H4 (cell line): ENCODE measurements around the gene MTOR. TPM values are rescaled to one million over a fixed set of nuclear protein-coding genes. Genes with fewer than 3 reads are reported as not detected.
"Not testable (repeated sequence)": the region's sequence is repeated elsewhere in the genome, so short reads cannot be mapped to it uniquely, and the experiment has no call there.

Experiments
- DNase-seq: peaks from one replicate; pipeline ENCODE4 v3.0.0-alpha.2; 2015; ENCODE audit warnings: low spot score
- total RNA-seq: library from RNA; depleted of rRNA; stranded (reverse); fragments of >200 nt; shearing (Covaris generic); gene quantifications from 2 replicates; pipeline ENCODE4 v1.2.3, GENCODE V29; 2014

MTOR gene
- total RNA-seq, 1 experiment from 2014 or later = 28.2 TPM

DNA sequence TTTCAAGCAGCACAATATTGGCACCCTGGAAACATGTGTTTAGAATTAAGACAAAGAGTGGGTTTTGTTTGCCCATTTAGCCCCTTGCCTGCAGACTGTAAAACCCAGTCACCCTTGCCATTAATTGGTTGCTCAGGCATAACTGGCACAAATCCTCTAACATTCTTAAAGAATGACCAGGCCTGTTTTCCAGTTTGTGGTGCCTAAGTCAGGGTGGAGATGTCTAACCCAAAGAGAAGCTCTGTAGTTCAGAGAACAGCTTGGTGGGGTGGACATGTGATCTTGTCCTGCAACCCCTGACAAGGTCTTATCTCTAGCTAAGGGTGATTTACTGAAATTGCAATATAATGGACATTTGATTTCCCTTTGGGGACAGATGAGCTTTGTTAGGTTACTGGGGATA is 82.0 kb downstream of the MTOR start:
- no peak for DNase-seq

DNA sequence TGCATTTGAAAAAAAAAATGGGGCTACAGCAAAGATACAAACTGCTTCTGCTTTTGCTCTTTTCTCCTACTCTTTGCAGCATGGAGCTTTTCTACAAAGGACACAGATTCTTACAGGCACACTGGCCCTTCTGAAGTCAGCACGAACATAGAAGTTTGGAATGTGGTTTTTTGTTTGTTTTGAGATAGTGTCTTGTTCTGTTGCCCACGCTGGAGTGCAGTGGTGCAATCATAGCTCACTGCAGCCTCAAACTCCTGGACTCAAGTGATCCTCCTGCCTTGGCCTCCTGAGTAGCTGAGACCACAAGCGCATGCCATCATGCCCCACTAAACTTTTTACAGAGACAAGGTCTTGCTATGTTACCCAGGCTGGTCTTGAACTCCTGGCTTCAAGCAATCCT is 82.6 kb downstream of the MTOR start:
- not testable (repeated sequence) for DNase-seq

DNA sequence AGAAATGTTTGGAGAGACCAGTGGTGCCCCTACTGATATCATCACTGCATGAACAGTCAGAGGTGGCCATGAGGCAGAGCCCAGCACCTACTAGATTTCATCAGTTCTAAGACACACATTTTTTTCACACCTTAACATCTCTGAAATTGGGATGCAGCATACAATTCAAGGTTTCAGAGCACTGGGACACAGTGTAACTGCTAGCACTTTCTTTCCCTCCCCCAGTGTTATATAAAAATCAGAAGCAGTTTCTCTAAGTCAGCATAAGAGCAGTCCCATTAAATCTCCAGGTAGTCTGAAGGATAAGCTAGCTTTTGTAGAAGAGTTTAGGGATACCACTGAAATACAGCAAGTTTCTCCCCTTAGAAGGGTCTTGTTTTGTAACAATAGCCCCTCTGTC is 83.2 kb downstream of the MTOR start:
- no peak for DNase-seq

DNA sequence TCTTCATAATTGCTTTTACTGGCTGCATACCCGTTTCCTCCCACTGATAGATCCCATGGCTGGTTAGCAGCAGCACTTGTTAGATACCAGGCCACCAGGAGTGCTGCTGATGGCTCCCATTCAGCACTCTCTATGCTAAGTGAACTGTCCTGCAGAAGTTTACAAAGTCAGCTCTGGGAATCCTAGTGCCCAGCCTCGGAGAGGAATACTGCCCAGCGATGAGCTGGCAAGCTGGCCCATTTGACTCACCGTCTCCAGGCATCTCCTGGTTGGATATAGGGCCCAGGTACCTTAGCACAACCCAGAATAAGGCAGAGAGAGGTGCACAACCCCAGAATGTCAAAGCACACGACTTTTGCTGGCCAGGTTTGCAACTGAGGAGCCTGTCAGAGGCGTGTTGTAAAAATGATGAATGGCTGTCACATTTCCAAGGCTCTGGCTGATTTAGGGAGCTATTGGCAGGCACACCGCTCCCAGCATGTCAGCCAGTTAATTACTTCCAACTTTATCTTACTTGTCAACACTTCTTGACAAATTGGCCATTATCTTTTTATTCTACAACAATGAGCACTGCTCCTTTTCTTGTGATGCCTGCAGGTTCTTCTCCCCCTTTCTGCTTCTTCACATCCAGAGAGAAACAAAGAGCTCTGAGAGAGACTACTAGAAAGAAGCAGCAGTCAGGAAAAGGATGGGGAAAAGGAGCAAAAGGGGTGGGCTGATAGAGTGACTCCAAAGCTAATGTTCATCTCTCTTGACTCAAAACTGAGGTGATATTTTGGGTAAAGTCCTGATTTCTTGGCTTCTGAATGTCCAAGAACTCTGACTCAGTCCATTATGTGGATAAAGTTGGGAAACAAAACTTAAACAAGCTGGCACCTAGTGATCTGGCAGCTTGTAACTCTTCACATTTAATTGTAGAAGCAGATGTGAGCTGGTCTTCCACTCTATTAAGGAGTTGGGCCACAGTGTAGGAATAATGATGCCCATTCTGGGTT is 84.0 kb downstream of the MTOR start:
- DNase-seq = no peak

DNA sequence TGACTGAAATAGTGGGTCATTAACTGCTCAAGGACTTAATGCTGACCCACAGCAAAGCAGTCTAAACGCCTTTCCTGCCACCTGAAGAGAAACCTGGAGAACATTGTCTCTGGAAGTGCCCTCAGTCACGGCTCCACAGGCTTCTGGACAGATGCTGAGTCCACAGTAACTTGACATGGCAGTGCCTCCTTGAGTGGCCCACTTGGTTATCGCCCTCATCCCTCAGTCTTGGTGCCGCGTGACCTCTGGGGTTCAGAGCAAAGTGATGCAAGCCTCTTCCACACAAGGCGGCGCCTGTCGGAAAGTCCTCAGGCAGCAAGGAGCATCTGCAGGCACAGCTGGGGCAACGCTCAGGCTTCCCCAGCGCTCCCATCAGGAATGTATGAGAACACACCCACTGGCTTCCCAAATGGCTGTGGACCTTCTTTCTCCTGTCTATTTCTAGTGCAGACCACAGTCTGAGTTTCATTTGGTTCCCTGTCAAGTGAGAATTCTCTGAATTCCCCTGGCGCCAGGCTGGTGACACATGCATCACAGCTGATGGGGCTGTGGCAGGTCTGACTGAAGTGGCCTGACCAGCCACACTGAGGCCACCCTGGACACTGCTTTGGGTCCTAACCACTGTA is 86.2 kb downstream of the MTOR start:
- no peak for DNase-seq

DNA sequence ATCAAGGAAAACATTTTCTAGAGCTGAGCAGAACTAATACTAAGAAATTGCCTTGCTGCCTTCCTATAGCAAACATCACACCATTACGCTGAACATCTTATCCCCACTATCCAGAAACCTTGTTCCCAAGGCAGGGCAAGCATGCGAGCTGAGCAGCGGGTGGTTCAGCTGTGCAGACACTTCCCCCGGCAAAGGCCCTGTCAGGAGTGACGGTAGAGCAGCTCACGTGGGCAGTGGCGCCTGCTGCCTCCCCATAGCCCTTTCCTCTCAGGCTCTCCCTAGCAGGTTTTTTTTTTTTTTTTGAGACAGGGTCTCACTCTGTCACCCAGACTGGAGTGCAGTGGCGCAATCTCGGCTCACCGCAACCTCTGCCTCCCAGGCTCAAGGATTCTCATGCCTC is 86.9 kb downstream of the MTOR start:
- no peak for DNase-seq

DNA sequence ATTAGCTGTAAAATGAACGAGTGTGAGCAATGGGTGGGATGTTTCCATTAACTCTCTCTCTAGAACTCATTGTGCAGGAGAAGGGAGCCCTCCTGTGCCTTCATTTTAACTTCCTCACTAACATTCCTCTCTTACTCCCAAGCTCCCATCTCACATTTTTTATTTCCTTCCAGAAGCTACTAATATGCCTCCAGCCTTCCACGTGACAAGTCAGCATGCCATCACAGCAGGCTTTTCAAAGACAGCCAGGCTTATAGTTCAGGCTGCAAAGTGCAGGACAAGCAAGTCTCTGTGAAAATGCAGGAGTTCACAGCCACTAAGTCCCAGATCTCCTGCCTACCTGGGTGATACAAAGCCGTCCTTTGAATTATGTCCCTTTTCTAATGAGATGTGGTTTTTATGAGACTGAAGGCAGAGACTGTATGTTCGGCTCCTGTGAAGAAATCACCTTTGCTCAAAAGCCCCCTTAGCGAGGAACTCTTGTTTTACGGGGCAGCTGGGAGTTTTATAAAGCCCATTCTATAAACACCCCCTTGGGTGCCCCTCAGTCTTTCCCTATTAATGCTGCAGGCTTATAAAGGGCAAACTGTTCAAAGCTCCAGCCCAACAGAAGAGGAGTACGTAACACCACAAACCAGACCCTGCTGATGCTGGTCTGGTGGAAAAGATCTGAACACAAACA is 87.9 kb downstream of the MTOR start:
- DNase-seq = no peak

DNA sequence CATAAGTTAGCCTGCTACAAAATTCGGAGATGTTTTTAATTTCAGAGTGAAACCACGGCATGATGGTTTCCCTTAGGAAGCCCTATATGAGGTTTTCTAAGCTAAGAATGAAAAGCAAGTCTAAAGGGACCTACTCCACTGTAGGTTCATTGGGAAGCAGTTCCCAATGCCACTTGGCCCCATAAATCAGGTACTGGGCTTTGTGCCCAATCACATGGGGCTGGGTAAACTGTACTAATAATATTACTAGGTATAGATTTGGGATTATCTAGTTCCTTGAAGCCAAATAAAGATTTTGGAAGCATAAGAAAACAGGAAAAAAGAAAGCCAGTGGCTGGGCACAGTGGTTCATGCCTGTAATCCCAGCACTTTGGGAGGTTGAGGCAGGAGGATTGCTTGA is 92.2 kb downstream of the MTOR start:
- DNase-seq = no peak

DNA sequence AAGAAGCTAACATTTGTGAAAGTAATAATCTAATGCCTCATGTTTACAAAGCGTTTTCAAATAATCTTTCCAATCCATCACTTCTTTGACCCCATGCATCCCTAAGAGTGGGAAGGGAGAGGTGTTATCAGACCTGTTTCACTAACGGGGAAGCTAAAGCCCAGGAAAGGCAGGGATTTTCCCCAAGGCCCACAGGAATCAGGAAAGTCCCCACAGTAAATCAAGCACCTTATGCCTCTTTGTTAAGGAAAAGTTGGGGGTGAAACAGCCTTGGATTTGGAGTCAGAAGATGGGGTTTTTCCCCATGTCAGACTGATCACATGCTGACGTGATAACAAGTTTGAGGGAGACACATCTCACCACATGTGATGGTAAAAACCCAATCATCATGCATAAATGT is 93.1 kb downstream of the MTOR start:
- no peak for DNase-seq

DNA sequence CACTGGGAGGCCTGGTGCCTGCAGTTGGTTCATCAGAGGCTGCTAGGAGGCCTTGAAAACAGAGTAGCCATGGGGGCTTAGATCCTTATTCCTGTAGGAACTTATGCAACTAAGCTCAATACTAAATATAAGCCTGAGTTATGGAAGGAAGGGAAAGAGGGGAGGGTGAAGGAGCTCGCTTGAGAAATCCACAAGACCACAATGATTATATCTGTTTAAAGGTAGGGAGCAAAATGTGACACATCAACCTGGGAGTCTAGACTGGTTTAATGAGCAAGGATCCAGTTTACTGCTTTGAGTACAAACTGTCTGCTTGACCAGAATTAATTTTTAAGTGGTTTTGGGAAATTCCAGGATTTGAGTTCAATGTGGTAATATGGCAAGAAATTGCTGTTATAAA is 93.6 kb downstream of the MTOR start:
- DNase-seq = no peak

DNA sequence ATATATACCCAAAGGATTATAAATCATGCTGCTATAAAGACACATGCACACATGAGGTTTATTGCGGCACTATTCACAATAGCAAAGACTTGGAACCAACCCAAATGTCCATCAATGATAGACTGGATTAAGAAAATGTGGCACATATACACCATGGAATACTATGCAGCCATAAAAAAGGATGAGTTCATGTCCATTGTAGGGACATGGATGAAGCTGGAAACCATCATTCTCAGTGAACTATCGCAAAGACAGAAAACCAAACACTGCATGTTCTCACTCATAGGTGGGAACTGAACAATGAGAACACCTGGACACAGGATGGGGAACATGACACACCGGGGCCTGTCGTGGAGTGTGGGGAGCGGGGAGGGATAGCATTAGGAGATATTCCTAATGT is 95.6 kb downstream of the MTOR start:
- DNase-seq = not testable (repeated sequence)

DNA sequence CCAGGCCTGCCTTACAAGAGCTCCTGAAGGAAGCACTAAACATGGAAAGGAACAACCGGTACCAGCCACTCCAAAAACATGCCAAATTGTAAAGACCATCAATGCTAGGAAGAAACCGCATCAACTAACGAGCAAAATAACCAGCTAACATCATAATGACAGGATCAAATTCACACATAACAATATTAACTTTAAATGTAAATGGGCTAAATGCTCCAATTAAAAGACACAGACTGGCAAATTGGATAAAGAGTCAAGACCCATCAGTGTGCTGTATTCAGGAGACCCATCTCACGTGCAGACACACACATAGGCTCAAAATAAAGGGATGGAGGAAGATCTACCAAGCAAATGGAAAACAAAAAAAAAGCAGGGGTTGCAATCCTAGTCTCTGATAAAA is 99.6 kb downstream of the MTOR start:
- DNase-seq = not testable (repeated sequence)

DNA sequence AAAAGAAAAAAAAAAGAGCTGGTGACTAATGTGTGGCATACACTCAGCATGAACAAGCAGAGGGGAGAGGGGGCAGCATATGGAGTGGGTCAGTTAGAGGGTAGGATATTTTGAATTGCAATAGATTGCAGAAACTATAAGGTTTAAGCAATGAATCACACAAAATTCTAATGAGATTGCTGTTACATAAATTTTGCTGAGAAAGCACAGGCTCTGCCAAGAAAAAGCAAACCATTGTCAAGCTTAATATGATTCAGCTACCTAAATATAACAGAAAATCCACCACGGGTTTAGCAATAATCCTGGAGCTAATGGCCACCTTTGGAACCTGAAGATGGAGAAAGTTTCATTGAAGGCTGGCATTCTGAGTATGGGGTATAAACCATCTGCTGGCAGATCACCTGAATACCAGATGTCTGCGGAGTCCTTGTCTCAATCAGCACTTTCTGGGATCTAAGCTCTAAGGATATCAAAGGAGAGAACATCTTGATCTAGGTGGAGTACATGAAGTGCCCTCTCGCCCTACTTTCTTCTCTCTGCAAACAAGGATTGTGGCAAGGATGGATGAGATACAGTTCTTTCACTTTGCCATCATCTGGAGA is 103.5 kb downstream of the MTOR start:
- DNase-seq = no peak

DNA sequence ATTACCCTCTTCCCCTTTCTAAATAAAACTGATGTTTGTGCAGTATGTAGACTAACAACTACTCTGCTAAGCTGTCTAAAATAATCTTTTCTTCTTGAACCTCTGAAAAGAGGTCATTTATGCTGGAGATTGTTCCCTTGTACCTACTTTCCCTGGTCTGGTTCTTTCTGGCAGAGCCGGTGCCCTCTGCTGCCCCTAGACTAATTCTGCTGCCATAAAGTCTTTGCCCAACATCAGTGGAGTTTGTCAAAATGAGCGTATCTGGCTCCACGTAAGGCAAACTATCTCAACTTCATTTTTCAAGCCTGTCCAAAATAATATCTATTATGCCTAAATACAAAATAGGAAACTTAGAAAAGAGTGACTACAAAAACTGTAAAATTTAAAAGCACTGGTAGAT is 104.1 kb downstream of the MTOR start:
- DNase-seq = no peak

DNA sequence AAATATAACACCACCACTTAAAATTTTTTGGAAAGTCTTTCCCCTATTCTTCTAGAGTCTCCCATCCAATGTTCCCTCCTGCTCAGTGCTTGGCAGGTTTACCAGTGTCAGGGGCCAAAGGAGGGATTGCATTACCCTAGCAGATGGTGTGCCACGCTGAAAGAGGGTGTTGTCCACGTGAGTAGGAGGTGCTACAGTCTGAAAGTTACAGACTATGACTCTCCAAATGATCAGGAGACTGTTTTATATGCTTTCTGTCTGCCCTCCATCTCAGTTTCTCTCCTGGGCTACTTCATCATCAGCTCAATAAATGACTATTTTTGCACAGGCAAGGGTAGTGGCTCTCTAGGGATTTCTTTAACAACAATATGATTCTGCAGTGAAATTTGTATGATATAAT is 104.5 kb downstream of the MTOR start:
- no peak for DNase-seq

DNA sequence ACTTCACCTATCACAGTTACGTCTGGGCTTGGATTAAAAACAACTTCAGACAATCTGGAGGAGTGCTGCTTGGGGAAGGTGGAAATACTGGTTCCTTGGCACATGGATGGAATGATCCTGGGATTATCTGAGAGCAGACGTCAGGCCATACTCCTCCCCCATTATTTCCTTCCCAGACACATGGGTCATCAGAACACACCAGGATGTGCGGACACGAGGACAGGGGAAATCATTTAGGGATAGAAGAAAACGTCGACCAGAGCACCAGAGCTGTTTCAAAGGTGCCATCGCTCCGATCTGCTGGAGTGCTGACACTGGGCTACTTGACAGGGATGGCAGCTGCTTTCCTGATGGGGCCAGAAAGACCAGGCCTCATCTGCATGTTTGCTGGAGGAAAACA is 105.0 kb downstream of the MTOR start:
- DNase-seq = no peak

DNA sequence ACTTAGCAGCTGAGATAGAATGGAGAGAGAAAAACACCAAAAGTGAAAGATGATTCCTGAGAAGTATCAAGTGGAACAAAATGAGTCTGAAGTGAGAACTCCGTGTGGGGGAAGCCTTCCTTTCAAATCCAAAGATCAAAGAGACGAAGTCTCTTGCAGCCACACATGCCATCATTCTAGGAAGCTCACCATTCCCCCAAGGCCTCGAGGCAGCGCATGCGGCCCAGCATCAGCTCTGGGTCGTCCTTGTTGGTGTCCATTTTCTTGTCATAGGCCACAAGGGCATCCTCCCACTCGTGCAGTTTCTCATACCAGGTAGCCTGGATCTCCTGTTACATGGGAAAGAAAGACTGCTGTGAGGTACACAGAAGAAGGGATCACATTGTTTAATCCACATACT is 105.4 kb downstream of the MTOR start:
- no peak for DNase-seq

DNA sequence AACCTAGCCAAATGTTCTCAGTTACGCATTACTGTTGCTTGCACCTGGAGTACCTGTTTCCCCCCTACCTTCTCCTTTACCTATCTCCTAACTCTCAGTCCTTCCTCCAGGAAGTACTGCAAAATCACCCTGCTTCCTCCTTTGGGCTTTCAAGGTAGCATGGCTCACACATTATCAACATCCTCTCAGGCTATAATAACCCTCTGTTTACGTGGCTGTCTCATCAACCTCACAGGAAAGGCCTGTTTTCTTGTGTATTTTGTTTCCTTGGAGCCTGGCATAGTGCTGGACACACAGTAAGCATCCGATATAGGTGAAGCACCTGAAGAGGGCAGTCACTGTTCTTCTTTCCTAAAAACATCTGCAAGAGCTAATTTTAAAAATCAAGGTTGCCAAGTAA is 105.9 kb downstream of the MTOR start:
- DNase-seq = no peak

DNA sequence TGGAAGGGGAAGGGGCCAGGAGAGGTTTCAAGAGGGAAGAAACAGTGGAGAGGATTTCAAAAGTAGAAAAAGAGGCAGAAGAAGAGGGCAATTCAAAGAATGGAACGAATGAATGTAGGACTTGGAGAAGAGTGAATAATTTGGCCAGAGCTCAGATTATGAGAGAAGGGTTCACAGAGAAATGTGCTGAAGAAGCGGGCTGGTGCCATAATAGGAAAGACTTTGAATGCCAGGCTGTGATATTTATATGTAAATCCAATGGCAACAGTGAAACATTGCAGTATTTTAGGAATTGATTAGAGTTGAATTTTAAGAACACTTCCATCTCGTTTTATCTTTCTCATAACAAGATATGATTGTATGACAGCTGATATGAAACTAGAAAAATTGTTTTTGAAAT is 109.2 kb downstream of the MTOR start:
- no peak for DNase-seq

DNA sequence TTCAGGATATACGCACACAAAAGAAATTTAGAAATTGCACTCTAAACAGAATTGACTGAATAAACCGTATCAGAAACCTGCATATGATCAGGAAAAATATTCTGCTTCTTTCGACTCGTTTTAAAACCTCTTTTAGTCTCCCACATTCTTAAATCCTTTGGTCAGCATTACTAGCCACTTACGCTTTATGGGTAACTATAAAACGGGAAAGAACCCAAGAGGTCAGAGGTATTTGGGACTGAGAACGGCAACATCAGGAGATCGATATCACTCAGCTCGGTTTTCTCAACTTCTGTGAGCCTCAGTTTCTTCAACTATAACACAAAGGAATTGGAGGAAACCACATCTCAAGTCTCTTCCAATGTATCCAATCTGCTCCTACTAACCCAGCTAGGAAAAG is 109.6 kb downstream of the MTOR start:
- no peak for DNase-seq

DNA sequence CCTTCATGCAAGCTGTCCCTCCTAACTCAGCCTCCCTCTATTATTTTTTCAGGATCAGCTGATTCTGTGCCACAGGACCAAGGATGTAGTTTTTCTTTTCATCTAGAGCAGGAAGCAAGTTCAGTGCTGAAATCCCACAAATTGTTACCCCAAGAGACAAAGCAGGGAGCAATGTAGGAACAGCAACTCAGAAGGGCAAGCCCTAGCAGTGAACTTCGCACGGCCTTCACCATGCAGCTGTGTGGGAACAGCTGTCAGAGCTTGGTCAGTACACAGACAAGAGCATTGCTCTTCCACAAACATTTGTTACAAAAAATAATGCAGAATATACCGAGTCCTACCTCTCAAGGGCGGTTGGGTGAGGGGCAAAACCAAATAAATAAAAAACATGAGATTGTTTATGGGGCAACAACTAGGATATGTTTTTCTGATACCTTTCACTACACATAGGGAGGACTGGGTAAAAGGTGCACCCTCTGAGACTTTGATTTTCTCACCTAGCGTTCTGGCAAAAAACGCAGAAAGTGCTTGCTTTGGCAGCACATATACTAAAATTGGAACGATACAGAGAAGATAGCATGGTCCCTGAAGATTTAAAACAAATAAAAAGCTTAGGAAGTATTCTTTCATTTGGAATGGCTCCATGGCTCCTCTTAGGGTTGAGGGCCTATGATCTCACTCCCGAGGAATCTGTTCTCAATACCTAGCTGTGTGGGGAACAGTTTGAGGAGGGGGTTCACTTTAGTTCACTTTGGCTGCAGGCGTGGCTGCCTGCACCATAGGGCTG is 110.3 kb downstream of the MTOR start:
- no peak for DNase-seq

DNA sequence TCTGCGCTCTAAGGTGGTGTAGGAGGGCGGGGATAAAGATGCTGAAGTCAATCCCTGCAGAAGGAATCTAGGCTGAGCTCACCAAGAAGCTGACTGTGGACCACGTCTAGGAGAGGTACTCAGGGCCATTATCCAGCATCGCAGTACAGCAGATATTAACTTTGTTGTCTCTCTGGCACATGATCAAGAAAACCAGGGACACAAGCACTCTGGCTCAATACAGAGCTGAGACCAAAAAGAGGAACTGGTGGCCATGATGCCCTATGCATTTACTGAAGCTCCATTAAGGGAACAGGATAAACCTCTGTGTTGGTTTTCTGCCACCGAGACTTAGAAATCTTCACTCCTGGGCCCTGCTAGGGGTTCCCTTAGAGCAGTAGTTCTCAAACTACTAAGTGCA is 111.2 kb downstream of the MTOR start:
- no peak for DNase-seq
